Measurements from ENCODE around the gene OPN1MW.
"Not testable (repeated sequence)": the region's sequence is repeated elsewhere in the genome, so short reads cannot be mapped to it uniquely, and the experiment has no call there.

Gene OPN1MW

GRCh38 chrX:154211499-154211898, 29.1 kb downstream of the OPN1MW start:
- H3K27me3 ChIP-seq (ENCODE audit: control insufficient read depth, insufficient read depth, low read length); H3K9me3 ChIP-seq (ENCODE audit: control insufficient read depth, insufficient read depth, low read length); H3K36me3 ChIP-seq (ENCODE audit: control insufficient read depth, insufficient read depth, low read length); H3K27ac ChIP-seq (ENCODE audit: low read depth, low read length); H3K4me3 ChIP-seq (ENCODE audit: low read depth, low read length); H3K4me1 ChIP-seq (ENCODE audit: control insufficient read depth, insufficient read depth, low read length); H3K9ac ChIP-seq (ENCODE audit: low read depth, low read length): not testable (repeated sequence)

GRCh38 chrX:154219456-154219855, 37.1 kb downstream of the OPN1MW start, which contains the start of gene OPN1MW2:
Gene OPN1MW2, plus strand, starts transcription at chrX:154219756. Its CDS starts 60 bp downstream, at chrX:154219816.
- H3K4me1 ChIP-seq (ENCODE audit: control insufficient read depth, insufficient read depth, low read length); H3K36me3 ChIP-seq (ENCODE audit: control insufficient read depth, insufficient read depth, low read length); H3K9me3 ChIP-seq (ENCODE audit: control insufficient read depth, insufficient read depth, low read length); H3K4me3 ChIP-seq (ENCODE audit: low read depth, low read length); H3K27me3 ChIP-seq (ENCODE audit: control insufficient read depth, insufficient read depth, low read length); H3K27ac ChIP-seq (ENCODE audit: low read depth, low read length); H3K9ac ChIP-seq (ENCODE audit: low read depth, low read length): not testable (repeated sequence)

- not testable (repeated sequence) for H3K9ac ChIP-seq (ENCODE audit: low read depth, low read length); H3K36me3 ChIP-seq (ENCODE audit: control insufficient read depth, insufficient read depth, low read length); H3K9me3 ChIP-seq (ENCODE audit: control insufficient read depth, insufficient read depth, low read length); H3K4me3 ChIP-seq (ENCODE audit: low read depth, low read length); H3K27me3 ChIP-seq (ENCODE audit: control insufficient read depth, insufficient read depth, low read length); H3K27ac ChIP-seq (ENCODE audit: low read depth, low read length); H3K4me1 ChIP-seq (ENCODE audit: control insufficient read depth, insufficient read depth, low read length)
Observed at GRCh38 chrX:154225292-154225691, 42.9 kb downstream of the OPN1MW start.

DNA sequence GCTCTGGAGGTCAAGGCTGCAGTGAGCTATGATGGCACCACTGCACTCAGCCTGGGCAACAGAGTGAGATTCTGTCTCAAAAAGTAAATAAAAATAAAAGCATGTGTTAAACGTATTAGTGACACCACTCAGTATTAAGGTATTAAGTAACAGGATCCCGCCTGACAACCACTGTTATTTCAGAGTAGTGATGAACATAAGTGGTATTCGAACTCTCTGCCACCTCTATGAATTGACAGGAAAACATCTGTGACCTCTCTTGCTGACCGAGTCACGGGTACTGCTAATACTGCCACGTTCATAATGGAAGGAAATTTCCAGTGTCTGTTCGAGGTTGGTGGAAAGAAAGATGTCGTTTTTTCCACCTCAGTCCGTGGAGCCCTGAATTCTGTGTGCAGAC, 44.3 kb downstream of the OPN1MW start:
- not testable (repeated sequence) for H3K4me1 ChIP-seq (ENCODE audit: control insufficient read depth, insufficient read depth, low read length); H3K9ac ChIP-seq (ENCODE audit: low read depth, low read length); H3K27me3 ChIP-seq (ENCODE audit: control insufficient read depth, insufficient read depth, low read length)

GRCh38 chrX:154231443-154231842, 49.0 kb downstream of the OPN1MW start:
- not testable (repeated sequence) for H3K27me3 ChIP-seq (ENCODE audit: control insufficient read depth, insufficient read depth, low read length); H3K9me3 ChIP-seq (ENCODE audit: control insufficient read depth, insufficient read depth, low read length); H3K4me3 ChIP-seq (ENCODE audit: low read depth, low read length); H3K36me3 ChIP-seq (ENCODE audit: control insufficient read depth, insufficient read depth, low read length); H3K9ac ChIP-seq (ENCODE audit: low read depth, low read length); H3K4me1 ChIP-seq (ENCODE audit: control insufficient read depth, insufficient read depth, low read length); H3K27ac ChIP-seq (ENCODE audit: low read depth, low read length)

More for the DNA sequence above, 44.3 kb downstream of the OPN1MW start:
- not testable (repeated sequence) for H3K9me3 ChIP-seq (ENCODE audit: control insufficient read depth, insufficient read depth, low read length); H3K27ac ChIP-seq (ENCODE audit: low read depth, low read length); H3K36me3 ChIP-seq (ENCODE audit: control insufficient read depth, insufficient read depth, low read length); H3K4me3 ChIP-seq (ENCODE audit: low read depth, low read length)

DNA sequence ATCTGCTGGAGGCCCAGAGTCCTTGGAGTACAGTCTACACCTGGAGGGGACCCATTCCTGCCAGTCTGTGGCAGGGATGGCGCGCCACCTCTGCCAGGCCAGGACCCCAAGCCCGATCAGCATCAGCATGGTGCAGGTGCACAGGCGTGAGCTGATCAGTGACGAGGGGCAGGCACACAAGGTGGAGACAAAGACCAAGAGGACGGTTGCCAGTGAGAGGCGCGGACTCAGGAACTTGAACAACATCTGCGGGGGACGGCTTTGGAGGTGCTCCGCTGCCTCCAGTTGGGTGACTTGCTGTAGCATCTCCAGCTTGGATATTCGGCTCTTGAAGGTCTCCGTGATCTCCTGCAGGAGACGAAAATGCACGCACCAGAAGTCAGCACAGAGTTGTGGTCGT, 51.2 kb downstream of the OPN1MW start:
- not testable (repeated sequence) for H3K9me3 ChIP-seq (ENCODE audit: control insufficient read depth, insufficient read depth, low read length); H3K27ac ChIP-seq (ENCODE audit: low read depth, low read length); H3K9ac ChIP-seq (ENCODE audit: low read depth, low read length); H3K4me3 ChIP-seq (ENCODE audit: low read depth, low read length); H3K27me3 ChIP-seq (ENCODE audit: control insufficient read depth, insufficient read depth, low read length); H3K36me3 ChIP-seq (ENCODE audit: control insufficient read depth, insufficient read depth, low read length); H3K4me1 ChIP-seq (ENCODE audit: control insufficient read depth, insufficient read depth, low read length)

DNA sequence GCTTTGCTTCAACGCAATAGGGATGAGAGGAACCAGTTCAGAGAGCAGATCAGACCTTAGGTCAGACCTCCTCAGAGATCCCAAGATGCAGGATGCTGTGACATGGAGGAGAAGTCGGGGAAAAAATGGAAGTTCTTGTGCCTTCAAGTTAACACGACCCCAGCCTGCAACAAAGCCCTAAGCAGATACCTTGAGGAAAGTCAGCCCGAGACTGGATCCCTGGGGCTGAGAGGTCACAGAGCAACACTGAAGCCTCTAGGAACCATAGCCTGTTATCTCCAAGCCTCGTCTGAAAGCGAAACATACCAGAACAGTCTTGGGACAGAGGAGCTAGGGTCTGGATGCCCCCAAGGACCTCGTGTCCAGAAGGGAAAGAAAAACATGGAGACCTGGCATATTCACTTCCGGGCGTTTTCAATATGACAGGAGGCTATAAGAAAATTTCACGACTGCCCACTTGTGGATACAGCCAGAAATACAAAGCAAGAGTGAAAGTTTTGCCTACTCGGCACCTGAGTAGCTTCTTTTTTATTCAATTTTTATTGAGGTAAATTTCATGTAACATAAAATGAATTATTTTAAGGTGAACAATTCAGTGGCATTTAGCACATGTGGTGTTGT, 56.7 kb downstream of the OPN1MW start:
- not testable (repeated sequence) for H3K9ac ChIP-seq (ENCODE audit: low read depth, low read length); H3K27me3 ChIP-seq (ENCODE audit: control insufficient read depth, insufficient read depth, low read length)

GRCh38 chrX:154239982-154240503, 57.6 kb downstream of the OPN1MW start:
- H3K27ac ChIP-seq (ENCODE audit: low read depth, low read length); H3K36me3 ChIP-seq (ENCODE audit: control insufficient read depth, insufficient read depth, low read length); H3K9me3 ChIP-seq (ENCODE audit: control insufficient read depth, insufficient read depth, low read length); H3K4me1 ChIP-seq (ENCODE audit: control insufficient read depth, insufficient read depth, low read length); H3K9ac ChIP-seq (ENCODE audit: low read depth, low read length); H3K4me3 ChIP-seq (ENCODE audit: low read depth, low read length); H3K27me3 ChIP-seq (ENCODE audit: control insufficient read depth, insufficient read depth, low read length): not testable (repeated sequence)

More for the DNA sequence above, 56.7 kb downstream of the OPN1MW start:
- H3K27ac ChIP-seq (ENCODE audit: low read depth, low read length); H3K9me3 ChIP-seq (ENCODE audit: control insufficient read depth, insufficient read depth, low read length); H3K36me3 ChIP-seq (ENCODE audit: control insufficient read depth, insufficient read depth, low read length); H3K4me1 ChIP-seq (ENCODE audit: control insufficient read depth, insufficient read depth, low read length); H3K4me3 ChIP-seq (ENCODE audit: low read depth, low read length): not testable (repeated sequence)
